ENCODE results near the gene WDR88.
A peak's percentile ranks its signal among the peaks of the same experiment; 100 is the strongest.
"Not testable (repeated sequence)": the region's sequence is repeated elsewhere in the genome, so short reads cannot be mapped to it uniquely, and the experiment has no call there.

WDR88 gene, protein sequence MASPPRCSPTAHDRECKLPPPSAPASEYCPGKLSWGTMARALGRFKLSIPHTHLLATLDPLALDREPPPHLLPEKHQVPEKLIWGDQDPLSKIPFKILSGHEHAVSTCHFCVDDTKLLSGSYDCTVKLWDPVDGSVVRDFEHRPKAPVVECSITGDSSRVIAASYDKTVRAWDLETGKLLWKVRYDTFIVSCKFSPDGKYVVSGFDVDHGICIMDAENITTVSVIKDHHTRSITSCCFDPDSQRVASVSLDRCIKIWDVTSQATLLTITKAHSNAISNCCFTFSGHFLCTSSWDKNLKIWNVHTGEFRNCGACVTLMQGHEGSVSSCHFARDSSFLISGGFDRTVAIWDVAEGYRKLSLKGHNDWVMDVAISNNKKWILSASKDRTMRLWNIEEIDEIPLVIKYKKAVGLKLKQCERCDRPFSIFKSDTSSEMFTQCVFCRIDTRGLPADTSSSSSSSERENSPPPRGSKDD

DNA sequence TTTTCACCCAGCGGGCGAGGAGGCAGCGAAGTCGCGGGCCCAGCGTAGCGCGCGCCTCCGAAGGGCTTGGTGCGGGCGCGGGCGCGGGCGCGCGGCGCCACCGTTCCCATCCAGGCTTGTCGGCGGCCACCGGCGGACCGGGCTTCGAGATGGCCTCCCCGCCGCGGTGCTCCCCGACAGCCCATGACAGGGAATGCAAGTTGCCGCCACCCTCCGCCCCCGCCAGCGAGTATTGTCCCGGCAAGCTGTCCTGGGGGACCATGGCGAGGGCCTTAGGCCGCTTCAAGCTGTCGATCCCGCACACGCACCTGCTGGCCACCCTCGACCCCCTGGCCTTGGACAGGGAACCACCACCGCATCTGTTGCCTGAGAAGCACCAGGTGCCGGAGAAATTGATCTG lies at the start of gene WDR88:
WDR88 (plus strand) TSS at position 94 of the 400 bp plus-strand sequence; CDS start at position 150, 56 bp downstream.
- no peak for DNase-seq

DNA sequence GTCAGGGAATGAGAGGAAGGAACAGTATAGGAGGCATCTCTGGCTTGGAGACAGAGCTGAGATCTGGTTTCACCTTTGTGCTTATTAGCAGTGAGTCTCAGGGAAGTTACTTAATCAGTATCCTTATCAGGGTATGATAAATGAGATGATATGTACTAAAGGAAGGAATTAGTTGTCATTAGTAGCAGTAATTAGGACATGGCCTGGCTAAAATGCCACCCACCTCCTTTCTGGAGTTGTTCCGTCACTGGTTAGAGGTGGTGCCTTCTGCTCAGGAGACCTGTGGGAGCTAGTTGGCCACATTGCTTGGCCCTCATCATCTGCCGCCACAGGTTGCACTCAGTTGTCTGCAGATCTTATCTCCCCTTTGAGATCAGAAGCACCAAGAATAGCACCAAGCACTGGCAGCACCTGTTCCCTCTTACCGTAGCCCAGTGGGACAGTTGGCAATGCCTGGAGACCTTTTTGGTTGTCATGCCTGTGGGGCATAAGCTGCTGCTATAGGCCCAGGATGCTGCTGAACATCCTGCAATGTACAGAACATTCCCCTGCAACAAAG lies 46.3 kb upstream of the WDR88 start:
- DNase-seq: no peak

DNA sequence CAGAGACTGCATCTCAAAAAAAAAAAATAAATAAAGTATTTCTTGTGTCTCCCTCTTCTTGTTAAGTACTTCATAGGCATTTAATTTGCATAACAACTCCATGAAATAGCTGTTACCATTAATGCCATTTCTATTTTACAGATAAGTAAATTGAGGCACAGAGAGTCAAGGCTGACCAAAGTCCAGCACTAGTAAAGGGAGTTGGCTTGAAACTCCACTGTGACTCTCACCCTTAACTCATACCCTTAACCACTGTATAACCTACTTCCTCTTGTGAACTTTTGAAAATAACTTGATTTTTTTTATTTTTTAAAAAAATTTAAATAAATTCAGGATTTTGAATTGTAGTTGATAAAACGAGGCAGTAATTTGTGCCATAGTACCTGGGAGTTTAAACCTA lies 45.0 kb upstream of the WDR88 start:
- no peak for DNase-seq

DNA sequence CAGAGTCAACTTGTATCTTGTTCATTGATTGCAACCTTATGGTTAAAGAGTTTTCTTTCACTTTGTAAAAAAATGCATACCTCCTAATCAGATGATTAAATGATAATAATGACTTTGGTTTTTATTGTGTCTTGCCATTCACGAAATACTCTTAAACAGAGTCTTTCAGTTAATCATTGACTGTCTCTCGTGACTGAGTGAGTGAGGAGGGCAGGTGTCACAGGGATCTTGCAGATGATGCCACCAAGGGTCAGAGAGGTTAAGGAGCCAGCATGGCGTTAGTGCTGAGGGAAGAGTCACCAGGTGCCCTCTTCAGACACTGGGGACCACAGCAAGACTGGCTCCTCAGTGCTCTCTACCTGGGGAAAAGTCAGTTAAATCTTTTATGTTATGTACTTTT lies 42.9 kb upstream of the WDR88 start:
- DNase-seq: no peak

DNA sequence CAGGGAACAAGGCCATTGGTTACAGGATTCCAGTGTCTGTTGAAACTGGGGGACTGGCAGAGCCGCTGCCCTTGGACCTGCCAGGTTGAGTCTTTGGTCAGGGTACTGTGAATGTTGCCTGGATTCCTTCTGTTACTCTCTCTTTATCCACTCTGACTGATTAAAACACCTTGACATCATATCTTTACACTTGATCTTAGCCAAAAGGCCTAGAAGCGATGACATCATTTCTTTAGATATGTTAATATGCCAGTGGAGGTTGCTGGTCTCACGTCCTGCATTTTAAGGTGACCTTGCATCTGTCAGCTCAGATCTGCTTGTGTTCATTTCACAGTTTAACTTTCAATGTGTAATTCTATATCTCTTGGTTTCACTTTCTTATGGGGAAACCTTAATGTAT lies 41.7 kb upstream of the WDR88 start:
- no peak for DNase-seq

DNA sequence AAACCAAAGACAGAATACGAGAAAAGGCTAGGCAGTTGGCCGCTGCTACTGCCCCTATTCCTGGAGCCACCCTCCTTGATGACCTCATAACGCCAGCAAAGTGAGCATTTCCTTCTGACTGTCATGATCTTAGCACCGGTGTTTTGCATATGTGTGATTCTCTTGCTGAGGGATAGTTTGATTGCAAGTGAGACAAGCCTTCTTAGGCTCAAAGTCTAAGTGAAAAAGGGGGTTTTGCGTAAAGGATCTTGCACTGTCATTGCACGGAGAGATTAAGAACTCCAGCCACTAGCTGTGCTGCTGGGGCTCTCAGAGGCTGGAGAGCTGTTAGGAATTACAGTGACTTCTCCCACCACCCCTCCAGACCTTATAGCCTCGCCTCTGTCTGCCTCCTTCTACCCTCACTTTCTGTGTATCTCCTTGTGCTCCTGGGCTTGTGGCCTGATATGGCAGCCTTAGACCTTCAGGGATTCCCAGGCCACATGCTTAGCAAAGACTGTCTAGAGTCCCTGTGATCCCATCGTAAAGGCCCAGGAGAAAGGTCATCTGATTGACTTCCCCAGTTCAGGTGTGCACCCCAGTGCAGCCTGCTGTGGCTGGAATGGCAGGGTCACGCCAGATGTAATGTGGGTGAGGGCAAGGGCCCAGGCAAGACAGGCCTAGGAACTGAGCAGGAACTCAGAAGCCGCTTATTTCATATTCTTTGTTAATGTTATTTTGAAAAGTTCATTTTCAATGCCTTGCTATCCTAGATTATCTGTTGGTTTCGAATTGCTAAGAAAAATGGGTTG lies 38.3 kb upstream of the WDR88 start:
- no peak for DNase-seq

DNA sequence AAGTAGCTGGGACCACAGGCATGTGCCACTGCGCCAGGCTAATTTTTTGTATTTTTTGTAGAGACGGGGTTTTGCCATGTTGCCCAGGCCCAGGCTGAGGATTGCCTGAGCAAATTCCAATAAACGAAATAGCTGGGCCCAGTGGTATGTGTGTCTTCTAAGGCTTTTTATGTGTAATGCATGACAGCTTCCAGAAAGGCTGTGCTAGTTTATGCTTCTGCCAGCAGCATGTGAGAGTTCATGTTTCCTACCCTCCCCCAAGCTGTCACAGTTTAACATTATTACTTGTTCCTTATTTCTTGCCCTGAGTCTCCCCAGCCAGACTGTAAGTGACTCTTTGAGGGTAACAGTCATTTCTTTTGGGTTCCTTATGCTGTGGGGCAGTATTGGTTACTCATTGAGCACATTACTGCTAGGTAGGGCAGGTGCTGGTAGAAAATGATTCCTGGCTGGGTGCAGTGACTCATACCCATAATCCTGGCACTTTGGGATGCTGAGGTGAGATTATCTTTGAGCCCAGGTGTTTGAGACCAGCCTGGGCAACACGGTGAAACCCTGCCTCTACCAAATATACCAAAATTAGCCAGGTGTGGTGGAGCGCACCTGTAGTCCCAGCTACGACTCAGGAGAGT lies 37.4 kb upstream of the WDR88 start:
- DNase-seq: no peak

DNA sequence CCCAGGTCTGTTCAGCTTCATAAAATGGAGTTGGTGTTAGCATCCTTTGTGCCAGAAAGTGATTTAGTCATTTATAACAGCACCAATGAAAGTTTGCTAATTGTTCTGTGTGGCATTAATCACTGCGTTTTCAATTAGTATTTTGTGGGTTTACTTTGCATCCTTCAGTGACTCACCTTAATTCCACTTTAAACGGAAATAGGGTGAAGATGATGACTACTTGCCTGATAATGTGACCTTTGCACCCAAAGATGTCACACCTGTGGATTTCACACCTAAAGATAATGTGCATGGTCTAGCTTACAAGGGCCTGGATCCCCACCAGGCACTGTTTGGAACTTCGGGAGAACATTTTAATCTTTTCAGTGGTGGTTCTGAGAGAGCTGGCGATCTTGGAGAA lies 35.9 kb upstream of the WDR88 start:
- DNase-seq: no peak

DNA sequence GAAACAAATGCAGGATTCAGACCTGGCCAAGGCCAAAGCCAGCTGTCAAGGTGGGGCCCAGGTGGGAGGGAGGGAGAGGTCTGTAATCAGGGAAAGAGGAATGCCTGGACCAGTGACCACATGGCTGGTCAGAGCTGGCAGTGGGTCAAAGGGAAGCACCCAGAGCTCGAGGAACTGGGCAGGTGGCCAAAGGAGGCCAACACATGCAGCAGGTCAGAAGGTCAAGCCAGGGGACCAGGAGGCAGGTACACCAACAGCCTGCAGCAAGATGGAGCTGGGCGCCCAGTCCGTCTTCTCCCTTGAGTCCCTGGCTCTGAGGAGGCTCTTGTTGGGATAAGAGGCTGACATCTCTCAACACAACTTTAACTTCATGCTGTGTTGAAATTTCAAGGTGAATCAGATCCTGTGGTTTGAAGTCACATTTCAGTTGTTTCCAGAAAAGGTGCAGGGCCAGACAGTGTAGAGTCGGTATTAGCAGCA lies 33.8 kb upstream of the WDR88 start:
- DNase-seq: no peak

DNA sequence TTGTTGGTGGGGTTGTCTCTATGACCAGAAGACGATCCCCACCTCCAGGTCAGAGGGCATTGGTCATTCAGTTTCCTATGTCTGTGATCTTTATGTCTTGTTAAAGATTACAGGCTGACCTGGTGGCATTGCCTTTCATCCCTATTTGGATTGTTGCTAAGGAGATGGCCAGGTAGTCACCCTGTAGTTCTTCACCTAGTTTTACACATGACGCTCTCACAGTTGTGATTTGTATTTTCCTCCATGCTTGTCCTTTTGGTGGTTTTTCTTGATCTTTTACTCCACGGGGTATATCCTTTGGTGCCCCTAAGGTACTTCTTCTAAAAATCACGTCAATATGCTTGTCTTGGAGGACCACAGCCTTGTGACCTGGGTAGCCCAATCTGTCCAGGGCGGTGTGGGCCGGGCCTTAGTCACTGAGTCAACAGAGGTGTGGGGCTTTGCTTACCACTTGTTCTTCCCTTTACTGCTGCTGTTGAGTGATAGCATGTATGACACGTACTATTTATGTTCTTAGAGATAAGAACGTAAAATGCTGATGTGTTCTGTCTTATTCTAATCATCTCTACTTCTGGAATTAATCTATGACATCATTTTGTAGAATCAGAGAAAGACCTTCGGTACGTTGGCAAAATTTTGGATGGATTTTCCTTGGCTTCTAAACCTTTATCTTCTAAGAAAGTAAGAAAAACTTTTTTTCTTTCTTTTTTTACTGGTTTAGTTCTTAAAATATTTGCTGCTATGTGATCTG lies 30.8 kb upstream of the WDR88 start:
- no peak for DNase-seq

DNA sequence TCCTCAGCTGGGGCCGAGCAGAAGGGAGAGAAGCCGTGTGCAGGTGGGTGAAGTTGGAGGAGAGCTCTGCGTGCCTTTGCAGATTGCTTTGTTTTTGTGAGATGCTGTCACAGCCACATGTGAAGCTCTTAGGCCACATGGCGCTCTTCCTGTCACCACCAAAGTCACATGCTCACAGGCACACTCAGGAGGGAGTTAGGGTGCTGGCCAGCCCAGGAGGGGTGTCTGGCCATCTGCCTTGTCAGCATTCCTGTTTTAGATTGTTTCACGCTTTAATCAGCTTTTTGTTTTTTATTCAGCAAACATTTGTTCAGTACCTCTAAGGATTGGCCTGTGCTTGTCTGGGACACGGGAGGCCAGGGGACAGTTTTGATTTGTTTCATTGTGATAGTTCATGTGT lies 29.0 kb upstream of the WDR88 start:
- DNase-seq: no peak

DNA sequence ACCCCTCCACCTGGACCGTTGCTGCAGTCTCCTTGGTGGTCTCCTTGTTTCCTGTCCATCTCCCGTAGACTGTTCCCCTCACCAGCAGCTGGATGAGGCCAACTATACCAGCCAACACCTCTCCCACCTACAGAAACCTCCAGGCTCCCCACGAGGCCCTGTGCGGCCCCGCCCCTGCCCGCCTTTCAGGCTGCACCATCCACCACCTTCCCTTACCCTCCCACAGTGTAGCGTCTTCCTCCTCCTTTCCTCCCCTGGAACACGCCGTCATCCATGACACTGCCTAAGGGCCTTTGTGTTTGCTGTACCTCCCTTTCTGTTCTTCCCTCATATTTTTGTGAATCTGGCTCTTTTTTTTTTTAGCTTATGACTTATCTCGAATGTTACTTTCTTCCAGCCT lies 23.8 kb upstream of the WDR88 start:
- no peak for DNase-seq

DNA sequence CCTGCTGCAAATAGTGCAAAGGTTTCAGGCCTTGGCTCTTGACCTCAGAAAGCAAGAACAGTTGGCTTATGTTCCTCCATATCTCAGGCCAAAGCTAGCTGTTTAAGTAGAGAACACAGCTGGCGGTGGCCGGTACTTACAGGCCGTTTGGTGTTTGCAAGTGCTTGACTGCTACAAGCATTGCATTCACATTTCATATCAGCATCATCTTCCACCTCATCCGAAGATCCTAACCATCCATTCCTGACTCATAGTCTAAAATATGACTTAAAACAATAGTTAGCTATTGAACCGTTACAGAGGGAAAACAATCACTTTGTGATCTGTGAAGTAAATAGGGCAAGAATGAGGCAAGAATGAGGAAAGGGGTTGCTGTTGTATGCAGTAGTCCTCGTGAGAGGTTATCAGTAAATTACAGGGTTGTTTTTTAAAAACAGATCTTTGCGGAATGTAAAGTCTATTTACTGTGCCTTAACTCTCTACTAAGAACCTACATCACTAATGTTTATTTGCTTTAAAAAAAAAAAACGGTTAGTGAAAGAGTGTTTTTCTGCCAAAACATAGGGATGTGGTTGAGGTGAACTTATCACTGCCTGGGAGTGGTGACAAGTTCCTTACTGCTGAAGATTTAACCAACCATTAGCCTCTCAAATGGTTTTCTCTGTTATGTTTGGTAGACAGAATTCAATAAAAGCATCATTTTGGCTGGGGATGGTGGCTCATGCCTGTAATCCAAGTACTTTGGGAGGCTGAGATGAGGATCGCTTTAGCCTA lies 21.6 kb upstream of the WDR88 start:
- no peak for DNase-seq

DNA sequence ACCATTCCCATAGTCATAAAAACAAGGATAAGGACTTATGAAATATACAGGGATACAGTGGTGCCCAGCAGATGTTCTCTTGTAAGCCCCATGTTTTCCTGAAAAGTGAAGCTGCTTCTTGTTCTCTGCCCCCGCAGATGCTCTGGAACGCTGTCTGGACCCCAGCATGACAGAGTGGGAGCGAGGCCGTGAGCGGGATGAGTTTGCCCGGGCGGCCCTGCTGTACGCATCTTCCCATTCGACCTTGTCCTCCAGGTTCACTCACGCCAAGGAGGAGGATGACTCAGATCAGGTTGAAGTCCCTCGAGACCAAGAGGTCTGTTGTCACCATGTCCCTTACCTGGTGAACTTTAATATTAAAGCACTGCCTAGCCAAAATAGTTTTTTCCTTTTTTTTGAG lies 20.3 kb upstream of the WDR88 start:
- no peak for DNase-seq

DNA sequence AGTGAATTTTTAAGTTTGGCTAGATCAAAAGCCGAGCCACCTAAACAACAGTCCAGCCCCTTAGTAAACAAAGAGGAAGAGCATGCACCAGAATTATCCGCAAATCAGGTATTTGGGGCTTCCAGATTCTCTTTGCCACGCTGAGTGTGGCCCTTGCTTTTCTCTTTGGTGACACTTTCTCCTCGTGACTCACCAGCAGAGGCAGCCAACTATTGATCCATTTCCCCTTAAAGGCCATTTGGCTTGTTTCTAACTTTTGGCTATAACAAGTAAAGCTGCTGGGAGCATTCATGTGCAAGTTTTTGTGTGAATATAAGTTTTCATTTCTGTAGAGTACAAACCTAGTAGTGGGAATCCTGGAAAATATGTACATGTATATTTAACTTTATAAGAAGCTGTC lies 17.6 kb upstream of the WDR88 start:
- DNase-seq: no peak

DNA sequence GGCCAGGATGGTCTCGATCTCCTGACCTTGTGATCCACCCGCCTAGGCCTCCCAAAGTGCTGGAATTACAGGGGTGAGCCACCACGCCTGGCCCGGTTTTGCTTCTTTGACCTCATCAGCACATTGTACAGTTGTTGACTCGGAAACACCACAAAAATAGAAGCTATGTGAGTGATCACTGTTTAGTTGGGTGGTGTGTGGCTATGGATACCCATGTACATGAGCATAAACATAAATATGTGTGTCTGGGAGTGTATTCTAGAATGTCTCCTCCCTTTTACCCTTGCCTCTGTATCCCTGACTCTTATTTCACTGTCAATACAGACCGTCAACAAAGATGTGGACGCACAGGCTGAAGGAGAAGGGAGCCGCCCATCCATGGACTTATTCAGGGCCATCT lies 14.4 kb upstream of the WDR88 start:
- no peak for DNase-seq

DNA sequence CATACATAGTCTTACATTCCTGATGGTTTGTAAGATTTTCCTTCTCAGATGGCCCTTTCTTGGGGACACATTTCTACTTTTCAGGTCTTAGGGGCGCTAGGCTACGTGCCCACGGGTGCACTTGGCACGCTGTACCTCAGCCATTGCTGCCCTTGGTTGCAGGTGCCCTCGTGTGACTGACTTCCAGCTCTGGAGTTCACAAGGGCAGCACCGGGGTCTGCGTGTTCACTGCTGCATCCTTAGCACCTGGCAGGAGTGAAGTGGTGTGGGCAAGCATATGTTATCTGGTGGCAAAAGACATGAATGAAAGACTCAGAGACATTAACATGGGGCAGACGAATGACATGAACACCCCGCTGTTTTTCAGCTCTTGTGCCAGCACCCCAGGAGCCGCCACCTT lies 13.3 kb upstream of the WDR88 start:
- DNase-seq: no peak

DNA sequence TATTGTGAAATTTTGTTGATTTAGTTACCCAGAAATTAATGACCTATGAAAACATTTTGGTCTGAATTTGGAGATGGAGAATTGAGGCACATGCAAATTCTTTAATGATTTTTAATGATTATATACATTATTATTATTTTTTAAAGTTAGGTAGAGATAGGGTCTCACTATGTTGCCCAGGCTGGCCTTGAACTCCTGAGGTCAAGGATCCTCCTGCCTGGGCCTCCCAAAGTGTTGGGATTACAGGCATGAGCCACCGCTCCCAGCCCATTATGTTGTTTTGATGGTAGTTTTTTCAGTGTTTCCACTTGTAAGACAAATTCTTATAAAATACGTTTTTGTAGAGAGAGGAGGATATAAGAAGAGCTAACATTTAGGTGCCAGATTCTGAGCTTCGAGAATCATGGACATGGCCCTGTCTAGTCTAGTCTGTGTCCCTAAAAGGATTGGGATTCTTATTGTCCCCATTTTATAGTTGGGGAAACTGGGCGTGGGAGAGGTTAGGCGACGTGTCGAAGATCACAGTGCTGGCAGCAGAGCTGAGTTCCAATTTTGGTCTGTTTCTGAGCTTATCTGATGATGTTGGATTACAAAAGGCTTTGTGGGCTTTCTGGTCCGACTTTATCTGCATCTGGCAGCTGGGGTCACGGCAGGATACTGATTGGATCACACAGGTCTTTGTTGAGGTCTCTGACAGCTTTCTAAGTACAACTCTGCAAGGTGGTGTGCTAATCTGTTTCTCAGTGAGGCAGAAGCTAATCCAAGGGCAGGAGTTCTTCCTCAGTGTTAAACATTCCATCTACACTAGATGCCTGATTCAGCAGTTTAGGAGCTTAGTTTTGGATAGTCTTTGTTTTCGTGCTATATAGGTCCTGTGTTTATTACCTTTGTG lies 7.5 kb upstream of the WDR88 start:
- no peak for DNase-seq

DNA sequence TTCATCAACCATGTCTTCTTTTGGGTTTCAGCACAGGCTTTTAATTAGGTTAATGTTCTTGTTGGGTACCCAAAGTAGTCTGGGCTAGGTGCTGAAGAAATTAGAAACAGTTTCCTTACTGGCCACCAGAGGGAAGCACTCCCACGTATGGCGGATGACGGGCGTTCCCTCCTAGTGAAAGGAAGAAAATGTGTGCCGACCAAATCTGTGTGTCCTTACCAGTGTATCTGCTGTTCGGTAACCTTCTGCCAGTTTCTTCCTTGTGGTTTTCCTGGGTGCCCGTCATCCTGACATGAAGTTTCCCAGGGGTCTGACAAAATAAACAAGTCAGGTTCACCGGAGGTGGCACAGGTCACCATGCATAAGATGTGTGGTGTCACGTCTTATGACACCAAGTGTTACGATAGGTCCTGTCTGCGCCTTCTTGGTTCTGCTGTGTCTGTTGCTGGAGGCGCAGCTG lies 6.0 kb upstream of the WDR88 start:
- peak; percentile 51 for DNase-seq

DNA sequence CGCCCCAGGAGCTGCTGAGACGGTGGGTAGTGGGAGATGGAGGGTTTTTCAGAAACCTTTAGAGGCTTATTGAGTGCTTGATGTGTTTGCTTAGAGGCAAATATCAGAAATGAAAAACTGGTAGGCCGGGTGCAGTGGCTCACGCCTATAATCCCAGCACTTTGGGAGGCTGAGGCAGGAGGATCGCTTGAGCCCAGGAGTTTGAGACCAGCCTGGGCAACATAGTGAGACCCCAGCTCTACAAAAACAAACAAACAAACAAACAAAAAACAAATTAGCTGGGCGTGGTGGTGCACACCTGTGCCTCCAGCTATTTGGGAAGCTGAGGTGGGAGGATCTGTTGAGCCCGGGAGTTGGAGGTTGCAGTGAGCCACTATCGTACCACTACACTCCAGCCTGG lies 5.2 kb upstream of the WDR88 start:
- DNase-seq: not testable (repeated sequence)

DNA sequence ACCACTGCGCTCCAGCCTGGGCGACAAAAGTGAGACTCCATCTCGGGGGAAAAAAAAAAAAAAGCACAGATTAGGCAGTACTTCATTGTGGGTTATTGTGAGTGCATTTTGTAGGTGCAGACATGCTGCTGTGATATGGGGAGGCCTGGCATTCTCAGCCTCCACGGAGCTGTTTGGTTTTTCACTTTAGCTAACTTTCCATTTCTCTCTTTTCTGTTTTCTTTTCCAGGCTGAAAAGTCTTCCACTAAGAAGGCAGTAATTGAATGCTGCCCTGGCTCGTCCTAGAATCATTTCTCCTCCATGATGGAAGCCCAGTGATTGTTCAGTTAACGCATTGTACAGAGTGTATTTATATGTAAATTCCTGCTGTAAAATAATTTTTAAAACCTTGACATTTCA lies 2.0 kb upstream of the WDR88 start:
- DNase-seq: no peak
